HL-60/S4 (cell line): ENCODE measurements around the gene FYN.
"Not testable (repeated sequence)": the region's sequence is repeated elsewhere in the genome, so short reads cannot be mapped to it uniquely, and the experiment has no call there.

Experiments used
- in situ Hi-C: fragments of 300-500 bp; cut with MboI; formaldehyde crosslinking; loops from 2 replicates; pipeline ENCODE4 v1.14.3; 2022; ENCODE audit warnings: low sequenced_read_pairs

Gene FYN

DNA sequence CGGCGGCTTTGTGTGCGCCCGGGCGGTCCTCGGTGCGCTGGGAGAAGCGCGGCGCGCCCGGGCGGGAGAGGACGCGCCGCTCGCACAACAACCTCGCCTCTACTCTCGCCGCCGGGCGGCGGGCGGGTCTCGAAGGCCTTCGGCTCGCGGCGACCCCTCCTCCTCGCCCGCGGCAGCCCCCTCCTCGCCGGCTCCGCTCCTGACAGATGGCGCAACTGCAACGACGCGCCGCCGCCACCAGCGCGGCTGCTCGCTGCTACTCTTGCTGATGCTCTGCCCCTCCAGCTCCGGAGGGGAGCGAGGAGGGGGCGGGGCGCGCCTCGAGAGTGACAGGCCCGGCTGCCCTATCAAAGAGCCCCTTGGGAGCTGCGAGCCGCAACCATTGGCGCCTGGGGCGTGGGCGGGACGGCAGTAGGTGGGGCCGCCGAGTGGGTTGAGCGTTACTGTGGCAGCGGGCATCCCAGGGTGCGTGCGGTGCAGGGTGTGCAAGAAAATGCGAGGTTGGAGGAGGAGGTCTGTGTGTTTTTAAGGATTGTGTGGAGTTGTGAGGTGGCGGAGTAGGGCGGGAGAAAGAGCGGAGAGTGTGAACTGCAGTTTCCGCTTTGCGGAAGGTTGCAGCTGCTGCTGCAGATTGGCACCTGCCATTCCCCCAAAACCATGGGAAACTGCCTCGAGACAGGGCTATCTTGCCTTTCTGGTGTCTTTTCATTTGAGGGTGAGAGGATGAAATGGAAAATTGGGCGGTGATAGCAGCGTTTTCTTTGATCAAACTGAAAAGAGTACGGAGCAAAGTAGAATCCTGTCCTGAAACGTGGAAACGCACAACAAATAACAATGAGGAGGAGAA lies at the start of gene FYN:
FYN (minus strand) TSS at position 275 of the 847 bp plus-strand sequence. CDS start 153,401 bp downstream, outside the sequence.
- in situ Hi-C loops: no loop called here

DNA sequence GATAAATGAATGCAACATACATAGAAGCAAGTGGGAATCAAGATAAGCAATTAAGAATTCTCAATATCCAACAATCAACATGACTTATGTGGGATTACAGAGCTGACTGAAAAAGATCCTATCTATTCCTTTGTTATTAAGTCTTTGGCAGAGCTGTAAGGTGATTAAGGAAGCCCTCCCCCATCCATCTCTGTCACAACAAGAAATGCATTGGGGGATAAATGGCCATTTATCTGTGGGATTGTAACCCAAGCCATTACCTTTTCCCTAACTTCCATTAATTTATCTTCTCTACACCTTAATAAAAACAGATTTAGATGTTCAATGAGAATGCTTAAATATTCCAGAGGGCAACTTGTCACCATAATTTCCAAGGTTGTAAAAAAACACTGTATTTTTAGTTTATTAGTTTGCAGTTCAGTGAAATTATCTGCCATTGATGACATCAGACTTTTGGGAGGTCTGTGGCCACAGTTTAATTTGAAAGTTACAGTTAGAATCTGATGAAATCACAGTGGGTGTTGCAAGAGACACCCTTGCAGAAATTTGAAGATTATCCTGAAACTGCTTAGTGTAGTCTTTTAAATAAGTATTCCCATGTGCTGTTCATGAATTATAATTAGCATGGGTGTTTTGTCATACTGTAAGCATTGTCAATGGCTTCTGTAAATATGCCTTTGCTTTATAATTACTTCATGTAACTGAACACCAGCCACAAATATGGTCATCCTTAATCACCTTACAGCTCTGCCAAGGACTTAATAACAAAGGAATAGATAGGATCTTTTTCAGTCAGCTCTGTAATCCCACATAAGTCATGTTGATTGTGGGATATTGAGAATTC lies 49.4 kb upstream of the FYN start:
- in situ Hi-C loops: no loop called here

DNA sequence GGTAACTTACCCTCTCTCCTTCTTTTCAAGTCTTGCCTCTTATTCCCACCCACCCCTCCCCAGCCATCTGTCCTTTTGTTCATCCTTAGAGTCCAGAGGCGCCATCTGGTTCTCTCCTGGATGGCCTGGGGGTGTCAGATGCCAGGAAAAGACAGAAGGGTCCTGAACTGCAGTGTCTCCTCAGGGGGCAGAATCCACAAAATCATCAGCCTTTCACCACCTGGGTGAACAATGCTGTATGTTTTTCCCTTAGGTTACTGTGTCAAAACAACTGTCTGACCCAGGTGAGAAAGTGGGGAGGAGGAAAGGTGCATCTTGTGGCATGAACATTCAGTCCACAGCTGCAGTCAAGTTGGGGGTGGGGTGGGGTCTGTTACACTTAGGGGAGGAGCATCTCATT lies 47.9 kb upstream of the FYN start:
- in situ Hi-C loops: no loop called here

DNA sequence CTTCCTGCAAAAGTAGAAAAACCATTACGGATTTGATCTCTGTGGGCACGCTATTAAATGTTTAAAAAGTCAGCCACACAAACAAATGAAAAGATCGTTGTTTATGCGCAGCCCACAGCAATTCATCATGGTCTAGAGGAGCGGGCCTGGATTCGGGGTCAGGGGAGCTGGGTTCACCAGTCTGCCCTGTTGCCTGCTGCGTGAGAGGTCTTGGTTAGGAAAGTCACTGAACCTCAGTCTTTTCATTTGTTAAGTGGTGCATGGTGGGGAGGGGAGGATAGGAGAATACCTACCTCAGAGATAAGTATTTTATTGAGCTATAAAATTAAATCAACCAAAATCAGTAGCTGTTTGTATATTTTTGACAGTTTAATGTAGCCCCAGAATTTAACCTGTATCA lies 47.3 kb upstream of the FYN start:
- in situ Hi-C loops: no loop called here

DNA sequence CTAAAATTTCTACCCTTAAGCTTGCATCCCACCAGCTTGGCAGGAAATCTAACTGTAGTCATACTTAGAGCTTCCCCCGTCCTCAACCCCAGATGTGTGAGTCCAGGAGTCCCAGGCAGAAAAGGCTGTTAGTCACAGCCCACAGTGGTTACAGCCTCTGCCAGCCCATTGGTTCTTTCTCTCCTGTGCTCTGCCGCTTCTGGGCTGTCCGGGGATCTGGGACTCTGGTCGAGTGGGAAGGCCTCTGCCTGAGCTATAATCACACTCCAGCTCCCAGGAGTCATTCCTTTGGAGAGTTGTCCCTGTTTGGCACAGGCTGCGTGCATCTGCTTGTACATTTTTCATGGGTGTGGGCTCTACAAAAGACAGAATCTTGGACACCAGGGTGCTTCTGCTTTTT lies 45.6 kb upstream of the FYN start:
- in situ Hi-C loops: no loop called here

DNA sequence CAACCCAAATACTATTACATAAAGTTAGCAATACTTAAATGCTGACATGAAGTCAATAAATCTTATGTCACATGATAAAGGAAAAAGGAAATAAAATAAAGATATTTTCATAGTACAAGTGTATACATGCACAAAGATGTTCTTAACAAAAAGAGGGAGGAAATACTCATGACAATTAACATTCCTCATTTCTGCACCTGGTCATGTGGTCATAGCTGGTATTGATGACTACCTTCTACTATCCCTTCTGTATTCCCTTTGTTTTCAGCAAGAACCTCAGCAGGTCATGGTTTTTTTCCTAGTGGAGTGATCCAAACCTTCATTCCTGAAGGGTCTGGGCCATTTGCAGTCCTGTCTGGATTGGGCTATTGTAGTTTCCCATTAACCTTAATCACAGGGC lies 43.5 kb upstream of the FYN start:
- in situ Hi-C loops: no loop called here

DNA sequence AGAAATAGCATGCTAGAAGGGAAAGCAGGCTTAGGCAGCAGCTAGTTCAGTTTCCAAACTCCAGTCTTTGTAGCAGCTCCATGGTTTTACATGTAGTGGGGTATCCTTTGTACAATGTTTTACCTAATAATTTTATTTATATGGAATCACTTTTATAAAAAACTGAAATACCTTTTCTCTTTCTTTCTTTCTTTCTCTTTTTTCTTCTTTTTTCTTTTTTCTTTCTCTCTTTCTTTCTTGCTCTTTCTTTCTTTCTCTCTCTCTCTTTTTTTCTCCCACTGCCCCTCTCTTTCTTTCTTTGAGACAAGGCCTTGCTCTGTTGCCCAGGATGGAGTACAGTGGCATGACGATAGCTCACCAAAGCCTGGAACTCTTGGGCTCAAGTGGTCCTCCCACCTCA lies 41.4 kb upstream of the FYN start:
- in situ Hi-C loops: no loop called here

DNA sequence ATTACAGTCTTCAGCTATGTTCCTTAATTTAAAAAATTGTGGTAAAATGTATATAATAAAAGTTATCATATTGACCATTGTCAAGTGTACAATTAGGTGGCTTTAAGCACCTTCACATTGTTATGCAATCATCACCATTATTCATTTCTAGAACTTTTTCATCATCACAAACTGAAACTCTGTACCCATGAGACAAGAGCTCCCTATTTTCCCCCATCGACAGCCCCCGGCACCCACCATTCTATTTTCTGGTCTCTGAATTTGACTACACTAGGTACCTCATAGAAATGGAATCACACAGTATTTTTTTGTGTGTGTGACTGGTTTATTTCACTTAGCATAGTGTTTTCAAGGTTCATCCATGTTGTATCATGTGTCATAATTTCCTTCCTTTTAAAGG lies 39.7 kb upstream of the FYN start:
- in situ Hi-C loops: no loop called here

DNA sequence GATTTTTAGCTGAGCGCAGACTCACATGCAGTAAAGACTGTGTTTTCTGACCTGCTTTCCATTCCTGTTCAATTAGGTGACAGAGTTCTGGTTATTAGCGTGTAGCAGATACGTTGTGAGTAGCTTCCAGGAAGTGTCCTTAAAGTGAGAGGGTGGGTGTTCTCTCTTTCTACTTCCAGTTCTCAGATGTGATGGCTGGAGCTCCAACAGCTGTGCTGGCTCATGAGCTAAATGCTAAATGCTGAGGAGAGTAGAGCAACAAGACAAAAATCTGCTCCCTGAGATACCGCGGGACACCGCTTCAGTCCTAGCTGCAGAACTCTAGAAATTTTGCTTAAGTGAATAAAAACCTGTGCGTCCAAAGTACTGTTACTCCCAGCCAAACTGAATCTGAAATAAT lies 38.2 kb upstream of the FYN start:
- in situ Hi-C loops: no loop called here

DNA sequence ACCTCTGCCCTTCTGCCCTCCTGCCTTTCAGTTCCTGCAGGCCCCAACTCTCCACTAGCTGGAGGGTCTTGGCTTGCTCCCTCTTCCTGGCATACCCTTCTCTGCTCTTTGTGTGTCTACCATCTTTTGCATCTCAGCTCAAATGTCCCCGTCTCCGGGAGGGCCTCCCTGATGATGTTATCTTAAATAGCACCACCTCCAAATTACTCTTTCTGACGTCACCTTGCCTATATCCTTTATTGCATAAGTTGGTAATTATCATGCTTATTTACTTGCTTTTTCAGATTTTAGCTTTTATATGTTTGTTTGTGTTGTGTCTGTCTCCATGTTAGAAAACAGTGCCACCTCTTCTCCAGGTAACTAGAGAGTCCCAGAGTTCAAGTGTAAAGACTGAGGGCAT lies 36.0 kb upstream of the FYN start:
- in situ Hi-C loops: no loop called here

DNA sequence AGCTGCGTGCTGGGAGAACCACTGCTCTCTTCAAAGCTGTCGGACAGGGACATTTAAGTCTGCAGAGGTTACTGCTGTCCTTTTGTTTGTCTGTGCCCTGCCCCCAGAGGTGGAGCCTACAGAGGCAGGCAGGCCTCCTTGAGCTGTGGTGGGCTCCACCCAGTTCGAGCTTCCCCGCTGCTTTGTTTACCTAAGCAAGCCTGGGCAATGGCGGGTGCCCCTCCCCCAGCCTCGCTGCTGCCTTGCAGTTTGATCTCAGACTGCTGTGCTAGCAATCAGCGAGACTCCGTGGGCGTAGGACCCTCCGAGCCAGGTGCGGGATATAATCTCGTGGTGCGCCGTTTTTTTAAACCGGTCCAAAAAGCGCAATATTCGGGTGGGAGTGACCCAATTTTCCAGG lies 35.1 kb upstream of the FYN start:
- in situ Hi-C loops: not testable (repeated sequence)

DNA sequence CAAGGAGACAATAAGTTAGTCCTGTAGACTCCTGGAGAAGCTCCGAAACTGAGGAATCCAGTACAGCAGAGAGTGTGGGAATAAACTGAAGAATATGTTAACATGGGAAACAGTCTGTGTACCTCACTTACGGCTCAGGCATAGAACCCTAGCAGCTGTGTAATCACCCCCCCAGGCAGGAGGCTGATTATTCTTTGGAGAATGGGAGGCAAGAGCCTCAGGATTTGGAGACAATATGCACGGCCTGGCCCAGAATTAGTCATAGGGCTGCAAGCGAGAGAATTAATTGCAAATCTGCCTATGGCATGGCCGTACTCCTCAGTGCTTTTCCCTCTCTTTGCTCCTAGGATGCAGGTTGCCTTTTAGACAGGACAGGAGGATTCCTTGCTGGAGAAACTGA lies 27.5 kb upstream of the FYN start:
- in situ Hi-C loops: no loop called here

DNA sequence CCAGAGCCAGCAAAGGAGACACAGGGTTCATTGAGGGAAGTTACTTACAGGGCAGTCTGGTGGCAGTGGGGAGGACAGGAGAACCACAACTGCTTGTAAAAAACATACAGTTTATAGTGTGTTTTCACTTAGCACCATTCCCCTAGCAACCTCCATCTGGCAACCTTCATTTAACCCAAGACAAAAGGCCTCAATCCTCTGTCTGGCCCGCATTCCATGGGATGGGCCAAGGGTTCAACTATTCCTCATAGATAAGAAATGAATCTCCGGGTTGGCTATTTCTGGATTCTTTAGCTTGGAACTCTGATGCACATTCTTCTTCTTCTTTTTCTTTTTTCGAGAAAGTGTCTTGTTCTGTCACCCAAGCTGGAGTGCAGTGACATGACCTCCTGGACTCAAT lies 26.3 kb upstream of the FYN start:
- in situ Hi-C loops: no loop called here

DNA sequence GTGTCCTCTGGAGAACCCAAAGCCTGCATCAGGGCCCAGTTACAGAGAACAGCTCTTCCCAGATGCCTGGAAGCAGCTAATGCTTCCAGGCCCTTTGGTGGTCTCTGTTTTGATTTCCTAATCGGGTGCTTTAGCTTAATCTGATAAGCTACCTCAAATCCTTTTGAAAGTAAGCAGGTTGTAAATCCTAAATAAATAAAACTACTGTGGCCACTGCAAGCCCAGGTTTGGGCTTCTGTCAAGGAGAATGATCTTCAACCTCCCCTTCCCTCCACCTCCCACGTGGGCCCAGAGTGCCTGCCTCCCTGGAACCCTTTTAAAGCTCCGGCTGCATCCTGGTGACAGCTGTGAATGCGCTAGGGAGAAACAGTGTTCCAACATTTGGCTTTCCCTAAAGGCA lies 25.2 kb upstream of the FYN start:
- in situ Hi-C loops: no loop called here

DNA sequence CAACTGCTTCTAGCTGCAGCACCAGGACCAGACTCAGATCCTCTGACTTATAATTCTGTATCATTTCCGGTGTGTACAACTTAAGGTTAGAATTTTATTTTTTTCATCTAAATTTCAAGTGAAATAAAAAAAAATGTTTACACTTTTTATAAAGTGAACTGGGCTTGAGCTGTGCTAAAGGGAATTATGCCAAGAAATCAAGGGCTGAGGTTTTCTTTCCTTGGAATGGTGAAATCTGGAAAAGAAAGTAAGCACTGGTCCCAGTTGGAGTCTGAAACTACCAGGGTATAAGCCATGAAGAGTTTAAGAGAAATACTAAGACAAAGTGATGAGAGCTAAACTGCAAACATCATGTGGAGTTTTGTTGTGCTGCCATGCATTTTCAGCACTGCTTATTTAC lies 21.7 kb upstream of the FYN start:
- in situ Hi-C loops: no loop called here

DNA sequence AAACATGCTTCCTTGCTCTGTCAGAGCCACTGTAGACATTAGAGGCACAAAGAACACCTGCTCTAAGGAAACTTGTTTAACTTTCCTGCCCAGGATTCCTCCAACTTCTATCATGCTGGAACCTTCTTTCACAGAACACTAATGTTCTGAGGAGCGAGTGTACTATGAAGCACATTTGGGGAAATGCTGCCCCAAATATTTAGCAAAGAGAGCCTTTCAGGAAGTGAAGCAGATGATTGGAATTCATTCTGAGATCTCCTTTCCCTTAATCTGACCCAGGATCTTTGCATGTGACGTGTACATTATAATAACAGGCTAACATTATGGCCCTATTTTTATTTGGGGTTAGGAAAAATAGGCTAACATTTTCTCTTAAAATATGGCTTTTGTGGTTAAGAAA lies 21.0 kb upstream of the FYN start:
- in situ Hi-C loops: no loop called here

DNA sequence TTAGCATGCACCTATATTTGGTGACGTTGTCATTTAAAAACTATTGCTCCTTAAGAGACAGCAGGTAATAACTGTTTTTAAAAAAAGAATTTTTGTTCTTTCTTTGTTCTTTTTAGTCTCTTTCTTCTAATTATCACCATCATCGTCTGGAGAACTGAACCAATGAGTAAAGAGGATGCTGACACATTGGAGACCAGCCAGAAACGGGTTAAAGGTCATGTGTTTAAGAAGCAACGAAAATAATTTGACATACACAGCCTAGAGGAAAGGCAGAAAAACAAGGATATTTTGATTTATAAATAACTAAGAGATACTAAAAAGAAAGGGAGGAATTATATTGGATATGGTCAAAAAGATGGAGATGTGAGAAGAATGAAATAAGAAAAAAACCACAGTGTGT lies 19.2 kb upstream of the FYN start:
- in situ Hi-C loops: no loop called here

DNA sequence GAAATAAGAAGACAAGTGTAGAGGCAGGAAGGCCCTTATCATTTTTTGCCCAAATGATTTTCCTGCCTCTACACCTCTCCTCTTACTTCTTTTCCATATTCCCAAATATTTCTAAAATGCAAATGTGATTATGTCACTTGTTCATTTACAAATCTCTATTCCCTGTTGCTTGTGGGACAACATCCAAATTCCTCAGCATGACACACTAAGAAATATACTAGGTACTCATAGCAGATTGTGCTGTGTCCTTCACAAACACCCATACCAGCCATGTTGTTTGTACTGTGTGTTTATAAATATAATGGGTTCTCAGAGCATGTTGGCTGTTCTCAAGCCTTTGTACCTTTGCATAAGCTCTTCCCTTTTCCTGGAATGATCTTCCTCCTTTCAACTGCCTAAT lies 17.7 kb upstream of the FYN start:
- in situ Hi-C loops: no loop called here

DNA sequence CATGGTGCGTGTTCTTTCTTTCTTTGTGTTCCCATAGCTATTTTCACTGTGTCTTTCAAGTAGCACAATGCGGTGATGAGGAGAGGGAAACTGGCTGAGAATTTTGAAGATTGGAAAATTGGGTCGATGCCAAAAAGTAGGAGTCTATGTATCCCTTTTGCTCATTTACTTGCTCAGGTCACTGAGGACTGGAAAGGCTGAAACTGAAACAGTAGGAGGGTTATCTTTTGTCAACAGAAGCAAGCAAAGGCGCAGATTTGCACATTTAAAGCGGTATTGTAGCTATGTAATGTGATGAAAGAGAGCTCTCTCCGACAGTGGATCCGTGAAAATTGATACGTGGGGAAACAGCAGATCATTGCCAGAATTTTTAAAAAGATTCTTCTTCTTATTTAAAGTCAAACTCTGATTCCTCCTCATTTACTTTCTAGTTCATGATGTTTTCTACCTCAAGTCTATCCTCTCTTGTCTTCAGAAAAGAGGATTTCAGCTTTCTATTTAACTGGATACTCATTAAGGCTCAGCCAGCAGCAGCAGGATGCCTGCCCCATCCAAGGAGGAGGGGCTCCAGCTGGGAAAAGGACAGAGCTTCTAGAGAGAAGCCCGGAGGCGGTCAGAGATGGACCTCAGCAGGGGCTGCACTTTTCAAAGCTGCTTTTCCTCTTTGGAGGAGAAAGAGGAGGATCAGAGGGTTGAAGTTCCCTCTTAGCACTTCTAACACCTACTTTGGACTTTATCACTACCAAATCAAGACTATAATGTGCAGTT lies 15.9 kb upstream of the FYN start:
- in situ Hi-C loops: no loop called here

DNA sequence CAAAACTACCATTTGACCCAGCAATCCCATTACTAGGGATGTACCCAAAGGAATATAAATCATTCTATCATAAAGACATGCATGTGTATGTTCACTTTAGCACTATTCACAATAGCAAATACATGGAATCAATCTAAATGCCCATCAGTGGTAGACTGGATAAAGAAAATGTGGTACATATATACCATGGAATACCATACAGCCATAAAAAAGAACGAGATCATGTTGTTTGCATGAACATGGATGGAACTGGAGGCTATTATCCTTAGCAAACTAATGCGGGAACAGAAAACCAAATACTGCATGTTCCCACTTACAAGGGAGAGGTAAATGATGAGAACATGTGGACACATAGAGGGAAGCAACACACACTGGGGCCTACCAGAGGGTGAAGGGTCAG lies 13.5 kb upstream of the FYN start:
- in situ Hi-C loops: not testable (repeated sequence)

DNA sequence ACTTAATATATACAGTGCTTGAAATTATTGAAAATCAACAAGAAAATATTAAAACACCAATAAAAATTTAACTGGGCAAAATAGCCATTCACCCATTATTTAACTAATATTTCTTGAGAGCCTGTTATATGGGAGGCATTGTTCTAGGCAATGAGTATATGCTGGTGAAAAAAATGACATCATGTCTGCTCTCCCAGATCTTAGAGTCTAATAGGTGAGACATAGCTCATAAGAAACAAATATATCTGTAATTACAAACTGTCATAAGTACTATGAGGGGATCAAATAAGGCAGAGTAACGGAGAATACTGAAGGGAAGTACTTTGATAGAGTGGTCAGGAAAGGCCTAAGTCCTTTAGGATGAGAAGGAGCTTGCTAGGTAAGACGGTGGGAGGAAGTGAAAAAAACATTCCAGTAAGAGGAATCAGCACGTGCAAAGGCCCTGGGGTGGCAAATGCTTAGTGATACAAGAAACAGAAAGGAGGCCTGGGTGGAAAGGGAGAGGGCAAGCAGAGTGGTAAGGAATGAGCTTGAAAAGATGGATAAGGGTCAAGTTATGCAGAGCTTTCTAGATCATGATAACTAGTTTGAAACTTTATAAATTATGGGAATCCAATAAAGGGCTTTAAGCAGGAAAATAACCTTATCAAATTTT lies 12.2 kb upstream of the FYN start:
- in situ Hi-C loops: no loop called here
